ENCODE data around the gene UNC5C. TPM values are rescaled to one million over a fixed set of nuclear protein-coding genes. Genes with fewer than 3 reads are reported as not detected.

The UNC5C gene
- total and polyA plus RNA-seq, 2 of the 4 experiments (the other 2 are of a cell fraction) = under 0.01 TPM

- intact Hi-C loops (cut with micrococcal nuclease) = no loop called here
- Histone ChIP-seq H3K56ac (ENCODE audit: extremely low read depth, insufficient read depth, low read length) (no peak overlapping the region), H3K79me1 (ENCODE audit: low read depth in 1 of 2, low read length in 2 of 2) (no peaks in the 10 kb centered on the region), H2BK20ac (ENCODE audit: low read depth, low read length) (no peak overlapping the region), H3K27ac (ENCODE audit: insufficient read depth, low read length) (no peak overlapping the region), H3K14ac (replicated peaks; ENCODE audit: low read depth, low read length) (no peak overlapping the region), H3K9ac (ENCODE audit: low read depth, low read length) (no peak overlapping the region), H4K8ac (ENCODE audit: low read depth in 2 of 2, low read length in 2 of 2) (no peak overlapping the region), H3K18ac (ENCODE audit: low read depth, low read length) (no peak overlapping the region), H3K4me1 (ENCODE audit: control insufficient read depth, insufficient read depth, low read length) (no peaks in the 10 kb centered on the region), H2AK9ac (replicated peaks; ENCODE audit: low read depth, low read length, poor library complexity) (no peak overlapping the region), H3K27me3 (ENCODE audit: control insufficient read depth, insufficient read depth, low read length) (no peaks in the 10 kb centered on the region), H3K4me3 (ENCODE audit: insufficient read depth, low read depth, low read length) (no peak overlapping the region), H2BK15ac (ENCODE audit: low read depth, low read length) (no peak overlapping the region), H2BK120ac (ENCODE audit: low read depth, low read length) (no peak overlapping the region), H4K91ac (ENCODE audit: insufficient read depth, low read depth, low read length) (no peak overlapping the region), H4K5ac (ENCODE audit: low read depth, low read length) (no peak overlapping the region), H4K20me1 (ENCODE audit: insufficient read depth, low read length) (no peaks in the 10 kb centered on the region), H2BK5ac (ENCODE audit: low read depth, low read length, poor library complexity, severe bottlenecking) (no peak overlapping the region), H2AK5ac (ENCODE audit: low read depth, low read length) (no peak overlapping the region), H3K9me3 (ENCODE audit: control insufficient read depth, insufficient read depth, low read length) (no peaks in the 10 kb centered on the region), H3K23ac (ENCODE audit: low read depth, low read length) (no peak overlapping the region), H3K36me3 (ENCODE audit: control insufficient read depth, insufficient read depth, low read length) (no peaks in the 10 kb centered on the region), H3K4ac (ENCODE audit: low read depth, low read length) (no peak overlapping the region), H2AFZ (replicated peaks; ENCODE audit: low read length, poor library complexity) (no peak overlapping the region), H3K9me1 (ENCODE audit: insufficient read depth, low read length) (no peaks in the 10 kb centered on the region), H3K4me2 (ENCODE audit: low read depth, low read length) (no peak overlapping the region)
- no peak for DNase-seq
- CTCF ChIA-PET = no interaction called here
- TF ChIP-seq MAFK (IDR thresholded peaks at IDR 0.05; ENCODE audit: low read depth, low read length) = no peak
- TF ChIP-seq FOS (IDR thresholded peaks at IDR 0.05; ENCODE audit: low read depth, low read length) = no peak
- TF ChIP-seq RAD21 (IDR thresholded peaks at IDR 0.05; ENCODE audit: low read length) = no peak
- no peak for TF ChIP-seq CTCF (conservative IDR thresholded peaks at IDR 0.05; ENCODE audit: low read depth, low read length)
- no peak for TF ChIP-seq CEBPB (IDR thresholded peaks at IDR 0.05; ENCODE audit: low read depth, low read length)
- TF ChIP-seq NFE2L2 (IDR thresholded peaks at IDR 0.05; ENCODE audit: low read depth, low read length) = no peak
- TF ChIP-seq USF2 (IDR thresholded peaks at IDR 0.05; ENCODE audit: low read depth, low read length) = no peak
- no peak for TF ChIP-seq MAZ (IDR thresholded peaks at IDR 0.05; ENCODE audit: borderline replicate concordance, low read depth, low read length)
- no peak for TF ChIP-seq BHLHE40 (IDR thresholded peaks at IDR 0.05; ENCODE audit: low read depth, low read length)
- no peak for TF ChIP-seq POLR2A (IDR thresholded peaks at IDR 0.05; ENCODE audit: low read depth, low read length)
- no peak for TF ChIP-seq RFX5 (IDR thresholded peaks at IDR 0.05; ENCODE audit: low read depth, low read length)
- no peak for TF ChIP-seq SMC3 (IDR thresholded peaks at IDR 0.05; ENCODE audit: low read depth, low read length)
- TF ChIP-seq RCOR1 (IDR thresholded peaks at IDR 0.05; ENCODE audit: insufficient replicate concordance, low read length) = no peak
- no peak for TF ChIP-seq CHD1 (IDR thresholded peaks at IDR 0.05; ENCODE audit: low read depth, low read length)
- TF ChIP-seq MXI1 (IDR thresholded peaks at IDR 0.05; ENCODE audit: borderline replicate concordance, low read depth, low read length) = no peak
- TF ChIP-seq ELK1 (IDR thresholded peaks at IDR 0.05; ENCODE audit: borderline replicate concordance, low read depth, low read length) = no peak
- no peak for ATAC-seq (ENCODE audit: low read depth)
- in situ Hi-C loops (cut with MboI; ENCODE audit: low sequenced_read_pairs) = no loop called here
- dilution Hi-C loops (cut with HindIII; ENCODE audit: low sequenced_read_pairs, unreplicated experiment) = no loop called here
- no TSS peak for BruUV-seq (replicated peaks)
- WGBS, 2 experiments (ENCODE audit: extremely low coverage in 2 of 2, insufficient read length in 1 of 2) = no CpG with 5 or more reads among the region's 3 CpGs
- POLR2A ChIA-PET (ENCODE audit: unreplicated experiment) = no interaction called here
Observed at GRCh38 chr4:95386410-95386809, 162.4 kb downstream of the UNC5C start.
